ENCODE results near the gene KLK15.

- no peak for TF ChIP-seq POLR2A (IDR thresholded peaks at IDR 0.05; ENCODE audit: control extremely low read depth in 1 of 2, low read depth in 2 of 2, low read length in 2 of 2)
- no peak for TF ChIP-seq CTCF (IDR thresholded peaks at IDR 0.05; ENCODE audit: control extremely low read depth in 1 of 3, insufficient read depth in 1 of 3, low read depth in 1 of 3, low read length in 3 of 3)
- no peak for TF ChIP-seq JUN (IDR thresholded peaks at IDR 0.05; ENCODE audit: low read depth, low read length)
- TF ChIP-seq TEAD4 (IDR thresholded peaks at IDR 0.05; ENCODE audit: low read depth, low read length): no peak
- TF ChIP-seq YY1 (IDR thresholded peaks at IDR 0.05; ENCODE audit: low read depth, low read length): no peak
- no peak for TF ChIP-seq ZNF274 (IDR thresholded peaks at IDR 0.05; ENCODE audit: borderline replicate concordance, extremely low read depth, low read length)
- TF ChIP-seq EZH2 (IDR thresholded peaks at IDR 0.05; ENCODE audit: low read depth, low read length, severe bottlenecking): no peak
- TF ChIP-seq HDAC6 (IDR thresholded peaks at IDR 0.05; ENCODE audit: low read depth, low read length): no peak
- no peak for TF ChIP-seq KDM1A (IDR thresholded peaks at IDR 0.05; ENCODE audit: borderline replicate concordance, low read length)
- no peak for TF ChIP-seq TAF1 (IDR thresholded peaks at IDR 0.05; ENCODE audit: low read depth, low read length)
- TF ChIP-seq RNF2 (IDR thresholded peaks at IDR 0.05; ENCODE audit: borderline replicate concordance, low read depth, low read length, missing control alignments, poor library complexity, severe bottlenecking): no peak
Measured at GRCh38 chr19:50880241-50880640, 46.9 kb upstream of the KLK15 start.

Measured in H1 (cell line).